Measurements from ENCODE around the gene TAF1B. TPM values are rescaled to one million over a fixed set of nuclear protein-coding genes. Genes with fewer than 3 reads are reported as not detected.

The TAF1B gene
- total RNA-seq, 1 donor from 2014 or later = 28.2 TPM

DNA sequence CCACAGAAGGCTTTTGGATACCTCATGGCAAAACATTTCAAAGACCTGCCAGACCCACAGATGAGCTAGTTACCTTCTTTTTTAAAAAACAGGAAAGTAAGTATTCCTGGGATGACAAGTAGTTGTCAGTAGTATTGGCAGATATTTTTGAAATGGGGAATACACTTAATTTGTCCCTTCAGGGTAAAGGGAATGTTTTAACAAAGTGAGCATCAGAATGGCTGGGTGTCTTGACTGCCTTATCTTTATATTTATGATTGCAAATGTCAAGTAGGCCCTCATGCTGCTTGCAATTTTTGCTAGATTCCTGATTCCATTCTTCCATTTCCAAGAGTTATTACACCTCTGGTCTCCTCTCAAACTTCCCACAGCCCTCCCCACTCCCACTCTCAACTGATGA, 4.9 kb upstream of the TAF1B start:
- no peak for DNase-seq (ENCODE audit: low spot score in 2 of 2, unreplicated experiment in 2 of 2)
- no peaks in the 10 kb centered on the region for H3K27me3 Mint-ChIP-seq (ENCODE audit: low read depth)
- H3K27ac Mint-ChIP-seq = no peak overlapping the region
- H3K4me3 Mint-ChIP-seq = no peak overlapping the region
- H3K36me3 Mint-ChIP-seq = no peaks in the 10 kb centered on the region
- TF ChIP-seq, protein P1, sequence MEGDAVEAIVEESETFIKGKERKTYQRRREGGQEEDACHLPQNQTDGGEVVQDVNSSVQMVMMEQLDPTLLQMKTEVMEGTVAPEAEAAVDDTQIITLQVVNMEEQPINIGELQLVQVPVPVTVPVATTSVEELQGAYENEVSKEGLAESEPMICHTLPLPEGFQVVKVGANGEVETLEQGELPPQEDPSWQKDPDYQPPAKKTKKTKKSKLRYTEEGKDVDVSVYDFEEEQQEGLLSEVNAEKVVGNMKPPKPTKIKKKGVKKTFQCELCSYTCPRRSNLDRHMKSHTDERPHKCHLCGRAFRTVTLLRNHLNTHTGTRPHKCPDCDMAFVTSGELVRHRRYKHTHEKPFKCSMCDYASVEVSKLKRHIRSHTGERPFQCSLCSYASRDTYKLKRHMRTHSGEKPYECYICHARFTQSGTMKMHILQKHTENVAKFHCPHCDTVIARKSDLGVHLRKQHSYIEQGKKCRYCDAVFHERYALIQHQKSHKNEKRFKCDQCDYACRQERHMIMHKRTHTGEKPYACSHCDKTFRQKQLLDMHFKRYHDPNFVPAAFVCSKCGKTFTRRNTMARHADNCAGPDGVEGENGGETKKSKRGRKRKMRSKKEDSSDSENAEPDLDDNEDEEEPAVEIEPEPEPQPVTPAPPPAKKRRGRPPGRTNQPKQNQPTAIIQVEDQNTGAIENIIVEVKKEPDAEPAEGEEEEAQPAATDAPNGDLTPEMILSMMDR (IDR thresholded peaks at IDR 0.05; ENCODE audit: unreplicated experiment) = no peak
- H3K4me1 Mint-ChIP-seq = peaks cover 19% of the 10 kb centered on the region
- H3K9me3 Mint-ChIP-seq = peaks cover 6% of the 10 kb centered on the region

DNA sequence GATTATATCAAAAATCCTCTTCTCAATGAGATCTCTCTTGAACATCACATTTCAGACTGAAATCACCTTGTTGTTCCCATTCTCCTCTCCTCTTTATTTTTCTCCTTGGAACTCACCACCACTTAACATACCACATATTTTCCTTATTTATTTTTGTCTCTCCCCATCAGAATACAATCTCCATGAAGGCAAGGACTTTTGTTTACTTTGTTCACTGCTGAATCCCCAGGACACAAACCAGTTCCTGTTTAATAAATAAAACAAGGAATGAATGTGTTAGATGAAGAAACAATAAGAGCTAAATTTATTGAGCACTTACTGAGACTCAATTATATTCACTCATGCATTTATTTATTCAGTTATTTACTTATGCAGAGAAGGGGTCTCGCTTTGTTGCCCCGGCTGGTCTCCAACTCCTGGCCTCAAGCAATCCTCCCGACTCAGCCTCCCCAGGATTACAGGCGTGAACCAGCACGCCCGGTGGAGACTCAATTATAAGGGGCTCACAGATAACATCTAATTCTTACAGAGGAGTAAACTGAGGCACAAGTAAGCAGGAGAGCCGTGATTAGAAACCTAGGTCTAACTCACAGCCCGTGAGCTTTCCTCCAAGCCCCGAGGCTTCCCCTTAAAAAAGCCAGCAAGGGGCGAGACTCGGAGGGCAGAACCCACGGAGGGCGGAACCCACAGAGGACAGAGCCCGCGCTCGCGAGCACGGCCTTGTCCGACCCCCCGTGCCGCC, 616 bp upstream of the TAF1B start:
- no peaks in the 10 kb centered on the region for H3K9me3 Mint-ChIP-seq
- TF ChIP-seq, protein P1 (IDR thresholded peaks at IDR 0.05; ENCODE audit: unreplicated experiment) = no peak
- H3K27me3 Mint-ChIP-seq (ENCODE audit: low read depth) = no peaks in the 10 kb centered on the region
- peak overlapping the region; percentile 97 for H3K27ac Mint-ChIP-seq
- H3K4me1 Mint-ChIP-seq = peaks cover 35% of the 10 kb centered on the region
- H3K4me3 Mint-ChIP-seq = peak overlapping the region; percentile 93
- peaks cover 4% of the 10 kb centered on the region for H3K36me3 Mint-ChIP-seq
- no peak for DNase-seq (ENCODE audit: low spot score in 2 of 2, unreplicated experiment in 2 of 2)

GRCh38 chr2:9844036-9844483, 786 bp downstream of the TAF1B start:
- peak overlapping the region; percentile 93 for H3K4me3 Mint-ChIP-seq
- H3K27me3 Mint-ChIP-seq (ENCODE audit: low read depth) = no peaks in the 10 kb centered on the region
- no peaks in the 10 kb centered on the region for H3K9me3 Mint-ChIP-seq
- peak overlapping the region; percentile 97 for H3K27ac Mint-ChIP-seq
- H3K4me1 Mint-ChIP-seq = peaks cover 38% of the 10 kb centered on the region
- no peak for DNase-seq (ENCODE audit: low spot score in 2 of 2, unreplicated experiment in 2 of 2)
- TF ChIP-seq, protein P1 (IDR thresholded peaks at IDR 0.05; ENCODE audit: unreplicated experiment) = no peak
- H3K36me3 Mint-ChIP-seq = peaks cover 4% of the 10 kb centered on the region

DNA sequence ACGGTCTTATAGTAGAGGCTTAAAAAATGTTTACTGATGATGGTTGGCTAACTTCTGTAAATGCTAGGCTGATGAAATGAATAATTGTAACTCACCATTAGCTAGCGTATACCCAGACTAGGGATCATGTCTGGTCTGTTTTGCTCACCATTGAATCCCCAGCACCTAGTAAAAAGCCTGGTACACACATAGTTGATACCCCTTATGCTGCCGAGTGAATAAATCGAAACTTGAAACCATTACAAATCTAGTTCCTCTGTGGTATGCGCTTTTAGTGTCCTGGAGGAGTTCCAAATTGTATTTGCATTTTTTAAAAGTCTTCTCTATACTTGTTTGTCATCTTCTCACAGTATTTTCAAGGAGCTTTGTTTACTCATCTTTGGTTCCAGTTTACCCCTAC, 1.3 kb downstream of the TAF1B start:
- peaks cover 43% of the 10 kb centered on the region for H3K4me1 Mint-ChIP-seq
- no peaks in the 10 kb centered on the region for H3K27me3 Mint-ChIP-seq (ENCODE audit: low read depth)
- no peaks in the 10 kb centered on the region for H3K9me3 Mint-ChIP-seq
- H3K36me3 Mint-ChIP-seq = peaks cover 9% of the 10 kb centered on the region
- peak overlapping the region; percentile 97 for H3K27ac Mint-ChIP-seq
- TF ChIP-seq, protein P1 (IDR thresholded peaks at IDR 0.05; ENCODE audit: unreplicated experiment) = no peak
- DNase-seq (ENCODE audit: low spot score in 2 of 2, unreplicated experiment in 2 of 2) = no peak
- peak overlapping the region; percentile 93 for H3K4me3 Mint-ChIP-seq

GRCh38 chr2:9846554-9846953, 3.3 kb downstream of the TAF1B start:
- TF ChIP-seq, protein P1 (IDR thresholded peaks at IDR 0.05; ENCODE audit: unreplicated experiment) = no peak
- Mint-ChIP-seq H3K27ac (peak overlapping the region; percentile 2), H3K4me3 (no peak overlapping the region), H3K27me3 (ENCODE audit: low read depth) (no peaks in the 10 kb centered on the region), H3K36me3 (peaks cover 17% of the 10 kb centered on the region), H3K4me1 (peaks cover 38% of the 10 kb centered on the region), H3K9me3 (no peaks in the 10 kb centered on the region)
- no peak for DNase-seq (ENCODE audit: low spot score in 2 of 2, unreplicated experiment in 2 of 2)

Data from mesothelial cell of epicardium (in vitro differentiated cells).